Activated T-cell treated with anti-CD3 and anti-CD28 coated beads, Interleukin-2, amount 50 U/mL, for 72 hours (primary cell): Measurements from ENCODE around the gene CST11. TPM values are rescaled to one million over a fixed set of nuclear protein-coding genes. Genes with fewer than 3 reads are reported as not detected.

Experiments used
- ATAC-seq, 2 donors: fragments of 150-1000 bp; cut with Tn5 transposase; replicated peaks in 1 of 2; 2 replicates each; pipeline ENCODE4 v1.10.0; 2021; ENCODE audit warnings: moderate library complexity in 2 of 2, mild to moderate bottlenecking in 1 of 2
- DNase-seq, 2 donors: peaks; one replicate each; pipeline ENCODE4 v3.0.0; 2021 to 2022; ENCODE audit warnings: mixed read lengths in 1 of 2
- H3K27ac Mint-ChIP-seq: one replicate; pipeline ENCODE4 v1.8.0; 2022; ENCODE audit warnings: mild to moderate bottlenecking, moderate library complexity, mixed read lengths
- H3K27me3 Mint-ChIP-seq: one replicate; pipeline ENCODE4 v1.8.0; 2022; ENCODE audit warnings: low read depth, mixed read lengths
- H3K36me3 Mint-ChIP-seq, 2 donors: one replicate each; pipeline ENCODE4 v1.8.0; 2022; ENCODE audit warnings: mixed read lengths in 2 of 2, mild to moderate bottlenecking in 1 of 2; ENCODE audit not compliant: insufficient read depth in 2 of 2
- H3K4me1 Mint-ChIP-seq: one replicate; pipeline ENCODE4 v1.8.0; 2022; ENCODE audit warnings: low read depth, mixed read lengths
- H3K4me3 Mint-ChIP-seq, 2 donors: one replicate each; pipeline ENCODE4 v1.8.0; 2022; ENCODE audit warnings: mild to moderate bottlenecking in 2 of 2, mixed read lengths in 2 of 2, moderate library complexity in 2 of 2
- H3K9me3 Mint-ChIP-seq, 2 donors: one replicate each; pipeline ENCODE4 v1.8.0; 2022; ENCODE audit warnings: mixed read lengths in 2 of 2
- total RNA-seq, 2 donors: library from RNA; stranded (reverse); gene quantifications; one replicate each; pipeline ENCODE4 v1.2.3, GENCODE V29; 2022

Gene CST11
- total RNA-seq, 2 donors from 2014 or later = not detected

GRCh38 chr20:23412026-23412425 lies 40.6 kb downstream of the CST11 start:
- Mint-ChIP-seq H3K36me3 (peaks cover 0 to 1% of the 10 kb centered on the region in 2 donors), H3K4me3 (no peak overlapping the region), H3K27ac (no peak overlapping the region), H3K9me3 (no peaks in the 10 kb centered on the region), H3K4me1 (peaks cover 43% of the 10 kb centered on the region), H3K27me3 (no peaks in the 10 kb centered on the region)
- no peak for ATAC-seq
- DNase-seq = no peak

- Mint-ChIP-seq H3K4me3 (no peak overlapping the region), H3K36me3 (peaks cover 0 to 1% of the 10 kb centered on the region in 2 donors), H3K27me3 (no peaks in the 10 kb centered on the region), H3K4me1 (peaks cover 37% of the 10 kb centered on the region), H3K27ac (peak overlapping the region; percentile 85), H3K9me3 (no peaks in the 10 kb centered on the region)
- no peak for DNase-seq
- no peak for ATAC-seq
These were observed 41.6 kb downstream of the CST11 start for GRCh38 chr20:23410916-23411695.

GRCh38 chr20:23409800-23410199 lies 42.9 kb downstream of the CST11 start:
- H3K4me3 Mint-ChIP-seq = no peak overlapping the region
- peaks cover 31% of the 10 kb centered on the region for H3K4me1 Mint-ChIP-seq

GRCh38 chr20:23408957-23409356 lies 43.7 kb downstream of the CST11 start:
- Mint-ChIP-seq H3K9me3 (no peaks in the 10 kb centered on the region), H3K4me3 (no peak overlapping the region), H3K27me3 (no peaks in the 10 kb centered on the region), H3K36me3 (peaks cover 0 to 1% of the 10 kb centered on the region in 2 donors), H3K4me1 (peaks cover 31% of the 10 kb centered on the region), H3K27ac (no peak overlapping the region)
- DNase-seq (no peak), ATAC-seq (no peak)

More at GRCh38 chr20:23409800-23410199, 42.9 kb downstream of the CST11 start:
- no peak for DNase-seq
- no peak for ATAC-seq
- Mint-ChIP-seq H3K27ac (no peak overlapping the region), H3K27me3 (no peaks in the 10 kb centered on the region), H3K9me3 (no peaks in the 10 kb centered on the region), H3K36me3 (peaks cover 0 to 1% of the 10 kb centered on the region in 2 donors)

GRCh38 chr20:23407781-23408464 lies 44.8 kb downstream of the CST11 start:
- peaks cover 22% of the 10 kb centered on the region for H3K4me1 Mint-ChIP-seq
- ATAC-seq = peak; percentile 96 to 99
- H3K9me3 Mint-ChIP-seq = no peaks in the 10 kb centered on the region
- DNase-seq = peak; percentile 38 to 42
- no peaks in the 10 kb centered on the region for H3K27me3 Mint-ChIP-seq
- H3K4me3 Mint-ChIP-seq = peak overlapping the region; percentile 56 to 57
- H3K36me3 Mint-ChIP-seq = peaks cover 0 to 1% of the 10 kb centered on the region in 2 donors
- H3K27ac Mint-ChIP-seq = peak overlapping the region; percentile 91

- DNase-seq = no peak
- Mint-ChIP-seq H3K9me3 (no peaks in the 10 kb centered on the region), H3K4me3 (no peak overlapping the region), H3K4me1 (peaks cover 15% of the 10 kb centered on the region), H3K27ac (no peak overlapping the region), H3K36me3 (no peaks in the 10 kb centered on the region), H3K27me3 (no peaks in the 10 kb centered on the region)
- ATAC-seq = no peak
These were observed 45.8 kb downstream of the CST11 start for GRCh38 chr20:23406880-23407279.

GRCh38 chr20:23404196-23404595 lies 48.5 kb downstream of the CST11 start:
- H3K36me3 Mint-ChIP-seq = peaks cover 0 to 2% of the 10 kb centered on the region in 2 donors
- no peak overlapping the region for H3K4me3 Mint-ChIP-seq
- H3K27me3 Mint-ChIP-seq = no peaks in the 10 kb centered on the region
- H3K27ac Mint-ChIP-seq = no peak overlapping the region
- DNase-seq = no peak
- H3K4me1 Mint-ChIP-seq = peaks cover 37% of the 10 kb centered on the region
- no peak for ATAC-seq
- H3K9me3 Mint-ChIP-seq = no peaks in the 10 kb centered on the region

- peaks cover 41% of the 10 kb centered on the region for H3K4me1 Mint-ChIP-seq
These were observed 48.9 kb downstream of the CST11 start for GRCh38 chr20:23403751-23404150.

GRCh38 chr20:23401051-23401450 lies 51.6 kb downstream of the CST11 start:
- no peak for ATAC-seq
- H3K27ac Mint-ChIP-seq = no peak overlapping the region
- no peaks in the 10 kb centered on the region for H3K9me3 Mint-ChIP-seq
- DNase-seq = no peak
- H3K4me1 Mint-ChIP-seq = peaks cover 34% of the 10 kb centered on the region
- H3K36me3 Mint-ChIP-seq = peaks cover 0 to 2% of the 10 kb centered on the region in 2 donors
- H3K4me3 Mint-ChIP-seq = no peak overlapping the region
- H3K27me3 Mint-ChIP-seq = no peaks in the 10 kb centered on the region

More at GRCh38 chr20:23403751-23404150, 48.9 kb downstream of the CST11 start:
- no peak overlapping the region for H3K27ac Mint-ChIP-seq
- H3K27me3 Mint-ChIP-seq = no peaks in the 10 kb centered on the region
- peaks cover 0 to 2% of the 10 kb centered on the region in 2 donors for H3K36me3 Mint-ChIP-seq
- H3K9me3 Mint-ChIP-seq = no peaks in the 10 kb centered on the region
- H3K4me3 Mint-ChIP-seq = no peak overlapping the region
- DNase-seq (no peak), ATAC-seq (no peak)

Other genes with a start within 250 kb of the CST11 start
- 10 to 100 TPM; 39.6 to 45.7 TPM for gene NXT1, start 102.1 kb downstream of the CST11 start, total RNA-seq
- 1 to 10 TPM; 5.9 to 9.5 TPM for gene GZF1, start 90.7 kb downstream of the CST11 start, total RNA-seq
- gene NAPB, start 31.4 kb downstream of the CST11 start, total RNA-seq = 10 to 100 TPM in 1 of 2 donors, 1 to 10 TPM in 1; 9.0 to 14.2 TPM
- not detected for gene CSTL1, start 13.2 kb downstream of the CST11 start, total RNA-seq
- gene CST8, start 38.2 kb upstream of the CST11 start, total RNA-seq = not detected
- gene CST9L, start 115.6 kb upstream of the CST11 start, total RNA-seq = not detected
- not detected for gene CST9, start 153.0 kb upstream of the CST11 start, total RNA-seq
- under 1 TPM; 0.22 to 0.30 TPM for gene CST3, start 185.1 kb upstream of the CST11 start, total RNA-seq
- gene CST4, start 236.2 kb upstream of the CST11 start, total RNA-seq = not detected